Measurements from ENCODE around the gene FYTTD1.

DNA sequence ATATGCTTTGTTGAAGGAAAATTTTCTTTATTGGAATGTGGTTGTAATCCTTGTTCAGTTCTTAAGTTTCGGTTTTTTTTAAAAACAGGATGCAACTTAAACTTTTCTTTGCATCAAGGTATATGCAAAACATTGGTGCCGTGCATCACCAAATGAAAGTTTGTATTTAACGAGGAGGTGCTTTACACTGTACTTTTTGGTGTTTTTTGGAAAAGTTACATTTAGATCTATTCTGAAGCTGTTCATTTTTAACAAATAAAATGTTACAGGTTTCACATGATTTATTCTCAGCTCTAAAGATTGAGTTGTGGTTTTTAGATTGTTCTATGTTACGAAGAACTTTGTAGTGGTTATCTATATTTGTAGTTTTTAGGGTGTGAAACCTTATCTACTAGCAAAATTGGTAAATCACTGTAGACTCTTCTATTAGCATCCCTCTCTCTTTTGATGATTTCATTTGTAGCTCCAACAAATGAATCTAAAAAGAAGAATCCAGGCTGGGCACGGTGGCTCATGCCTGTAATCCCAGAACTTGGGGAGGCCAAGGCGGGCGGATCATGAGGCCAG is 34.4 kb downstream of the FYTTD1 start:
- TF ChIP-seq, protein P1, sequence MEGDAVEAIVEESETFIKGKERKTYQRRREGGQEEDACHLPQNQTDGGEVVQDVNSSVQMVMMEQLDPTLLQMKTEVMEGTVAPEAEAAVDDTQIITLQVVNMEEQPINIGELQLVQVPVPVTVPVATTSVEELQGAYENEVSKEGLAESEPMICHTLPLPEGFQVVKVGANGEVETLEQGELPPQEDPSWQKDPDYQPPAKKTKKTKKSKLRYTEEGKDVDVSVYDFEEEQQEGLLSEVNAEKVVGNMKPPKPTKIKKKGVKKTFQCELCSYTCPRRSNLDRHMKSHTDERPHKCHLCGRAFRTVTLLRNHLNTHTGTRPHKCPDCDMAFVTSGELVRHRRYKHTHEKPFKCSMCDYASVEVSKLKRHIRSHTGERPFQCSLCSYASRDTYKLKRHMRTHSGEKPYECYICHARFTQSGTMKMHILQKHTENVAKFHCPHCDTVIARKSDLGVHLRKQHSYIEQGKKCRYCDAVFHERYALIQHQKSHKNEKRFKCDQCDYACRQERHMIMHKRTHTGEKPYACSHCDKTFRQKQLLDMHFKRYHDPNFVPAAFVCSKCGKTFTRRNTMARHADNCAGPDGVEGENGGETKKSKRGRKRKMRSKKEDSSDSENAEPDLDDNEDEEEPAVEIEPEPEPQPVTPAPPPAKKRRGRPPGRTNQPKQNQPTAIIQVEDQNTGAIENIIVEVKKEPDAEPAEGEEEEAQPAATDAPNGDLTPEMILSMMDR (IDR thresholded peaks at IDR 0.05) = no peak
- no peak for TF ChIP-seq POLR2A (IDR thresholded peaks at IDR 0.05)

Measured in thyroid gland (tissue), 4 donors.